HG03521 (cell line): Measurements from ENCODE around the gene C1orf94.

Experiments used
- ATAC-seq: cut with Tn5 transposase; IDR thresholded peaks from one replicate; pipeline ENCODE4 v1.9.1; 2021; ENCODE audit warnings: mild to moderate bottlenecking, moderate library complexity; ENCODE audit not compliant: unreplicated experiment

The C1orf94 gene

DNA sequence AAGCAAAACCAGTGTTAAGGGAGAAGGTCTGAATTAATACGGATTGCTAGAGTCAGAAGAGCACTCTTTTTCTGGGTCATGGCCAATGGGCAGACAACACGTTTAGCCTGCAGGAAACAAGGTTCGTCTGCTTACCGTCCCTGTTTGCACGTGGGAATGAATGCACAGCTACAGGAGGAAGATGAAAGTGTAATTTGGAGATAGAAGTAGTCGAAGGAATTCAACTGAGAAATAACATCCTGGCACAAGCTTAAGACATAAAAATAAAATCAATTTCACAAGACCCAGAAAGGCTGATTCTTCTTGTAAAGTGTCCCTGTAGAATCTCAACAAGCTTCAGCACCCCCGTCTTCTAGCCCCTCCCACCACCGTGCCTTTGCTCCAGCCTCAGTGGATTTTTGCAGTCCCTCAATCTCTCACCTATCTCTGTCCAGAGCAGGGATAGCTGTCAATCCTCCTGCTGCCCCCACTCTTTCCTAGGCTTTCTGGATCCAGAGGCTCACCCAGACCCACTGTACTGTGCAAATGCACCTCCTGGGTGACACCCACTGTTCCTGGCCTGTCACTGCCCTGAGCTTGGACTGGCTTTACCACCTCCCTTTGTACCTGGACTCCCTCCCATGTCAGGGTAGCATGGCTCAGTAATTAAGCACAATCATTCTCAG, 60.6 kb downstream of the C1orf94 start:
- no peak for ATAC-seq

DNA sequence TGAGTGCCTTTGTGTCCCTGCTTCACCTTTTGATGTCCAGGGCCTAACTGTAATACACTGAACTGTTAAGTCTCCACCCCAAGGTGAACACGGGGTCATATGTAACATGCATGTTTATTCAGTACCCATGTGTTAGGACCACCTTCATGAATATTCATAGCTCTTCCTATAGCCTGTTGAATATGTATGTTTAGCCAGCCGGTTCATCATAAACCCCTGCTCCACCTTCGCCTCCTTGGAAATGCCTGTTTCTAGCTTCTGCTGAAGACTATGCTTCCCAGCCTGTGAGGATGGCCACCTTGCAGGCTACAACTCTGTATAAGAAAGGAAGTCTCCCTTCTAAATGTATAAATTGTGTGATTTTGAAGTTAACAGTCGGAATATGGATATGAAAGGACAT, 69.3 kb downstream of the C1orf94 start:
- no peak for ATAC-seq

DNA sequence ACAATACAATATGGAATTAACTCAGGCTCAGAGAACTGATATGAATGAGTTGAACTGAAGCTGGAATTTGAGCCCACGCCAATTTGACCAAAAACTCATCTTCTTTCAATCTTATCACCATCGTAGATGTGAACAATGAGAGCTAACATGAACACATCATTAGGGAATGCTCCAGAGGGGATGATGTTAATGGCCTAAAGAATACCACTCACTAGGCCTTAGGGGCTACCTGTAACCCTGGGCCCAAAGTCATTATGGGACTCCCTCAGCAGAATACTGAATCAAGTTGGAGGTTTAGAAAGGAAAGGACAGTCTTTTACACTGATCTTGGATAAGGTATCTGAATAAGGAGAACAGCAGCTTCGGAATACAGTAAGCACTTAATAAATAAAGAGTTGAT, 73.6 kb downstream of the C1orf94 start:
- no peak for ATAC-seq

DNA sequence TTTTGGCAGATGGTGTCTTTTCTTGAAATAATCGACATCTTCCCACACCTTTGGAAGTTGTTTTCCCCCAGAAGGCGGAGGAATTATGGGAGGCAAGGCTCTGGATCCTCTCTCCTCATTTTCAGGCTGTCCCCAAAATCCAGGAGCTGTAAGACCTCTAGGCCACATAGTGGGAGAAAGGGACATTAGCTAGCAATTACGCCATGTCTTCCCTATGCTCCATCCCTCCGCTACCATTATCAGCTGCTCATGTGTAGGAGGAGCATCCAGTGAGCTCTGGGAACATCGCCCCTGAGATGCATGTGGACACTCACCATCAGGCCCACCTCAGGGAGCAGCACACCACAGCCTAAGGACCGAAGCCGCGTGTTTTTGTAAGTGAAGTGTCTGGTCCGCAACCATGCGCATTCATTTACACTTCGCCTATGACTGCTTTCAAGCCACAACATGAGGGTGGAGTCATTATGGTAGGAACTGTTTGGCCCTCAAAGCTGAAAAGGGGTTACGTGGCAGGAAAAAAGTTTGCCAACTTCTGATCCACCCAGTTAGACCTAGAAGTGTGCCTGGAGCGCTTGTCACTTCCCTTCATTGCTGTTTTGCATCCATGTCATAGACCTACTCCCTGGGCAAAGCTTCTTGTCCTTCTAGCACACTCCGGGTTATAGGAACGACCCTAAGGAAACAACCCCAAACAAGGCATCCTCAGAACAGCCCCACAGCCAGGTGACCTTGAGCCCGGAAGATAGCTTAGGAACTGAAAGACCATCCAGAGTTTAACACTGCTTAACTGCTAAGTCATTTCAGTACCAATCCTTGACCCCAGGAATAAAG, 85.5 kb downstream of the C1orf94 start:
- ATAC-seq: no peak

DNA sequence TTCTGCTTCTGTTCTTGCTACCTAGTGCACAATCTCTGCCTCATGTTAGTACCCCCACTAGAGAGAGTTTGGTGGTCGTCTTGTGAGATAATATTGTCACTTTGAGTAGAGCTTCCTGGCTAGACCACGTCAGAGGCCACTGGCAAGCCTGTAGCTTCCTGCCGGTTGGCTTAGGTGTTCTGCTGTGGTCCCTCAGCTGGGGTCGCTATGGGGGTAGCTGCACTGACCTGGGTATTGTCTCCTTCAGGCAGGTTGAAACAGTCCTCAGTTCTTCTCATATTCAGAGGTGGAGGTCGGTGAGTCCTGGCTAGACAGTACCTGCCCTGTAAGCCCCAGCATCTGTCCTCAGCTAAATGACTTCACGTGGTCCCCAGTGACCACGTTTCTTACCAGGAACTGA, 86.2 kb downstream of the C1orf94 start:
- no peak for ATAC-seq

- no peak for ATAC-seq
These were observed 86.7 kb downstream of the C1orf94 start for GRCh38 chr1:34263406-34263805.

GRCh38 chr1:34265396-34265795, 88.7 kb downstream of the C1orf94 start:
- ATAC-seq: no peak

DNA sequence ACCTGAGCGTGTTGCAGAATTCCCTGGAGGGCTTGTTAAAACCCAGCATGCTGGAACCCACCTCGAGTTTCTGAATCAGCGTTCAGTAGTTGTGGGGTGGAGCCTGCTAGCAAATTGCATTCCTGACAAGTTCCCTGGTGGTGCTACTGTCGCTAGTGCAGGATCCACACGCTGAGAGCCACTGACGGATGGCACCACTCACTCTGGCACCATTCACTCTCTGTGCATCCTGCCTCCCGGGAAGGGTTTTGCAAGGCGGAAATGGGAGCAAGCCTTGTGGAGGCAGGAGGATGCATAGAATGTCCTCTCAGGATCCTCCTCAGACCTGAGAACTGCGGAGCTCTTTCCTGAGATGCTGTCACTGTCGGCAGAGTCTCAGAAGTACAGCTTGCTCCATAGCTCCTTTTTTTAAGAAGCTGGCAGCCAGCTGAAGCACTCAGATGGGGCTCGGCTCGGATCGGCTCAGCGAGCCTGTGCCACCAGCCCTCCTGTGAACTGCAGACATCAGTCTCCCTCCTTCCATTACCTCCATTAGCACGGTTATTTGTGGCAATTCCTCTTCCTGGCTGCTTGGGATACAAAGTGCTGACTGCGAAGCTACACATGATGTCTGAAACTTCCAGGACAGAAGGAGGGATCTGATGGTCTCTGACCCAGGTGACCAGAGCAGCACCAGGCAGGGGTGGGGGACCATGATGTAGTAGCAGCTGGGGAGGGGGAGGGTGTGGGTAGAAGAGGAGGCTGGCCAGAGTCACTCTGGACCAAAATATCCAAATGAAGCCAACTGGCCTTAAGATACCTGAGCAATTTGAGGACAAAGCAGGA, 89.6 kb downstream of the C1orf94 start:
- no peak for ATAC-seq

DNA sequence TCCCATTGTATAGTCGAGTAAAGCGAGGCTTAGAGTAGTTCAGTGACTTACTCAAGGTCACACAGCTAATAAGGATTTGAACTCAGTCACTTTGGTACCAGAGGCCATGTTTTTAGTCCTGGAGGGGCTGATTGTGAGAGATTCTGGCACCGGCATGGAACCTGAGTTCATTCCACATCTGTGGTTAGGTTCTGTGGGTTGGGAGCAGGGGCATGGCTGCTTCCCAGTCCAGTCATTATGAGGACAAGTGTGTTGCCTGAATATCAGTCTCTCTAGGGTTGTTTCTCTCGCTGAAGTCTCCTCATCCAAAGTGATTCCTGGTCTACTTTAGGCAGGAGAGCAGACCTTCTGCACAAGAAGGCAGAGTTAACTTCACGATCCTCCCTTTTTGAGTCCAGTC, 90.6 kb downstream of the C1orf94 start:
- ATAC-seq: no peak

DNA sequence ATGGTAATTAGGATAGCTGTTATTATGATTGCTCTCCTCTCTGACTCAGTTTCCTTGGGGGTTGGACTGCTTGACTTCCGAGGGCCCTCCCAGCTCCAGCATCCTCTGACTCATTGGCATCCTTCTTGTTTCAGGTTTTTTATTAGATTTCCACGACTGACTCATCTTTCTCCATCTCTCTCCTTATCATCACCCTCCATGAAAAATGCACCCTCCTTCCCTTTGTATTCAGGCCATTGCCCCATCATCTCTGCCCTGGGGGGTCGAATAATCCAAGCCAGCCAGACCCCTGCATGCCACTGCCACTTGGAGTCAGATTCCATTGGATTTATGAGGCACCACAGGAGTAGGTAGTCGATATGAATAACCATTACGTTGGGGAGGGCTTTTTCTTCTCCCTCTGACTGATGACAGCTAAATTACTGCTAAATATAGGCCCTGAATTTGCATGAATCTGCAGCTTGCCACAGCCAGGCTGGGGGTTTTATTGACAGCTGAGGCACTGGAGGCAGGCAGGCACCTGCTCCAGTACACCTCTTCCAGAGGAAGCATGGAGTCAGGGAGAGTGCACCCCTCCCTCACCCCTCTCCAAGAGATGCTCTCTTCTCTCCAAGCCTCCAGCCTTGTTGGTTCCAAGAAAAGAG, 91.7 kb downstream of the C1orf94 start:
- ATAC-seq: no peak
